Amygdala (tissue), 56 donors: ENCODE results near the gene ST6GAL1.

ENCODE experiments used
- DNase-seq, 56 donors: peaks; one replicate each; lab custom pipeline; 2025; lab: John Stamatoyannopoulos, UW

Gene ST6GAL1

DNA sequence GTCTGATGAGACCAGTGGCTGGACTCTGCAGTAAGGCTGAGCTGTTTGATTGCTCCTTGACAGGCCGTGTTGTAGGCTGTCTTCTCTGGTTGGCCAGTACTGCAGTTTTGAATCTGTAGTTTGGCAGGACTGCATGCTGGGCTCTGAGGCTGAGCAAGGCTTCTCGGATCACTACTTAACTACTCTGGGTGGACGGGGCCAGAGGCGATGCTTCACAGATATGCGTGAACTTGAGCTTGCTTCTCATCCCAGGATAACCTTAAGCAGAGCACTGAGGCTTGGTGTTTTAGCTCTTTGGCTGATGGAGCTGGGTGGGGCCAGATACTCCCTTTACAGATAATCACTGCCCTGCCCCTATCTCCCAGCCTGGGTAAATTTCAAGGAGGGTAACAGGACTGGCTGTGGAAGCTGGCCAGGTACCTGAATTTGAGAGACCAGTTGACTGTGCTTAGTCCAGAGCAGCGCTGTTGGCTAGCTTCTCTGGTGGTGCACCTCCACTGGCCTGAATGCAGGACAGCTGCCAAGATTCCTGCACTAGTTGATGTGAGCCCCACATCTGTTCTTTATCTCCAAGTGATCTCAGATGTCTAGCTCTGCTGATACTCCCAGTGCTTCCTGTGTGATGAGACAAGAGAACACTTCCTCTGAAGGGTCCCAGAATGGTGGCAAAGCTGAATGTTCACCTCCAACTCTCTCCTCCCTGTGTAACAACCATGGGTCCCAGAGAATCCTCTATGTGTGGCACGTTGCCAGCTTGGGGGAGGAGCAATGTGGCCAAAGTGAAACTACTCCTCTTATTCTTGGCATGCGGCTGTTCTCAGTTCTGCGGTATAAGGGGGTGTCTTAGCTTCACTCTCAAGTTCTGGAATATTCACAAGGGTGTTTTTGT is 171.1 kb downstream of the ST6GAL1 start:
- peak in 11 of 56 donors; percentile 2 to 69 (median 12) for DNase-seq

DNA sequence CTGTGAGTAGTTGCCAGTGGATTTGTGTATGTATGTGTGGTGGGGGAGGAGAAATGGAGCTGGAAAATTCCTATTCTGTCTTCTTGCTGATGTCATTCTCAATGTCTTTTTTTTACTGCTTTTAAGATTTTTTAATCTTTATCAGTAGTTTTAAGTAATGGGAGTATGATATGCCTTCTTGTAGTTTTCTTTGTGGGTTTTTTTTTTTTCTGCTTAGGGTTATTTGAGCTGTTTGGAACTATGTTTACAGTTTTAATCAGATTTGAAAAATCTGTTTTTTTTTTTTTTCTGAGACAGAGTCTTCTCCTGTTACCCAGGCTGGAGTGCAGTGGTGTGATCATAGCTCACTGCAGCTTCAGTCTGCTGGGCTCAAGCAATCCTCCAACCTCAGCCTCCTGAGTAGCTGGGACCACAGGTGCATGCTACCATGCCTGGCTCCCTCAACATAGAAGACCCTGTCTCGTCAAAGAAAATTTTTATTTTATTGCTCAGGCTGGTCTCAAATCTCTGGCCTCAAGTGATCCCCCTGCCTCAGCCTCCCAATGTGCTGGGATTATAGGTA is 171.8 kb downstream of the ST6GAL1 start:
- no peak for DNase-seq

DNA sequence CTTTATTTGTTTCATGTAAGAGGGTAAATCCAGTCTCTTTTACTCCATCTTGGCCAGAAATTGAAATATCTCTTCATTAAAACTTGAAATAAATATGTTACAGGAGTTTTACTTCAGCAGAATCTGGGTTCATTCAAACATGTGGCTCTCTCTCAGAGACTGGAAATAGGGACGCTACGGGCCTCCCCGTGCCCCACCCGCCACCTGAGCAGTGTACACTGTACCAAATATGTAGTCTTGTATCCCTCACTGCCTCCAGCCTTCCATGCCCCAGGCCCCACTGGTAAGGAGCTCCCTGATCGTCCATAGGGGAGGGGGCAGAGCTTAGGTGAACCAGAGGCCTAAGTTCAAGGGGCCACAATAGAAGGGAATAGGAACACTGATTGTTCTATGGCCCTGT is 172.9 kb downstream of the ST6GAL1 start:
- DNase-seq = no peak

DNA sequence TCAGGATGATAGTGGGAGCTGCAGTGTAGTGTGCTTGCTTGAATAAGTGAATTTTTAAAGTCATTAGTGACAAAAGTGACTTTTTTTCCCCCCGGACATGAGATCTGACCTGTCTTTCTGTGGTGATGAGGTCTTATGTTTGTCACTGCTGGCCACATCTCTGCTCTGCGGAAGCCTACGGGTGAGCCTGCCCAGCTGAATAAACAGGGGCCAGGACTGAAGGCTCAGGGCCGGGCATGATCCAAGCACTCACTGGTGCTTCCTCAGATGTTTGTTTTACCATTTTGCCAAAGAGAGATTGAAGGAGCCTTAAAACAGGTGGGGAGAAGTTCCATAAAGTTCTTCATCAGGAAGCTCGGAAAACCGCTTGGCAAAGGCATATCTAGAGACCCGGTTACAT is 174.0 kb downstream of the ST6GAL1 start:
- DNase-seq = no peak

DNA sequence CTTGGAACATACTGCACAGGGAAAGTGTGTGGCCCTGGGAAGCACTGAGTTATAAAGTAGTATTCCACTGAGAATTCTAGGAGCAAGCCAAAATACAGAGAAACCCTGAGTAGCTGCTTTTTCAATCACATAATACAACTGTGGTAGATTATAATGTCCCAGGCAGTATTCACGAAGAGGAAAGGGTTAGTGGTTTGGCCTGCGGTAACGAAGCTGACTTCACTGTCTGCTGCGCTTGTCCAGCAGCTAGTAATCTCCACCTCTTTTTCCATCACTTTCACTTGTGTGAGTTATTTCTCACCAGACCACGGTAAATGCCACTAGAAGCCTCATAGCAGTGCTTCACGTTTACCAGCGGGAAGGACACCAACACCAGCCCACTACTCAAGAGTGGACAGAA is 174.6 kb downstream of the ST6GAL1 start:
- DNase-seq = no peak

DNA sequence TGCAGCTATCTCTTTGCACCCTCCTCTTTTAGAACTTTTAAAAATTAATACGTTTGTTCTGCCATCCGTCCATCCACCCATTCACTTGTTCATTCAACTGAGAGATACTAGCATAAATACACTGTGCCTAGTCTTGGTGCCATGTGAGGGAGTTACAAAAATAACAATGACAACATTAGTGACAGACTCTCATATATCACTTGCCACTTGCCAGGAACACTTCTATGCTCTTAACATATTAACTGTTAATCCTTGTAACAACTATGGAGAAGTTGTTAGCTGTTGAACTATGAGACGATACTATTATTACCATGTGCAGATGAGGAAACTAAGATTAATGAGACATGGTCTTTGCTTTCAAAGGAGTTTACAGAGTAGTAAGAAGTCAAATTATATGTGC is 175.4 kb downstream of the ST6GAL1 start:
- DNase-seq = no peak

DNA sequence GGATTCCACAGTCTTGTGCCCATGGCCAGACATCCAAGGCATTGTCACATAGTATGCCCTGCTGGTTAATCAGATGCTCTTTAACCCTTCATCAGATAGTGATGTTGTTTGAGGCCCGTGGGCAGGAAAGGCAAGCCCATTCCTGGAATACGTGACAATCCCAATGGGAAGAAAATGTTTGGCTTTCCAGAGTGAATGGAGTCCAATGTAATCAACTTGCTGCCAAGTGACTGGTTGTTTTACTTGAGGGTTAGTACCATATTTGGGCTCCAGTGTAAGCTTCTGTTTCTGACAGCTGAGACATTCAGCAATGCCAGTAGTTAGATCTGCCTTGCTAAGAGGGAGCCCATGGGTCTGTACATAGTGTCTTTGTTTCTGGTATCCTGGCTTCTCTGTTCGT is 177.7 kb downstream of the ST6GAL1 start:
- no peak for DNase-seq

DNA sequence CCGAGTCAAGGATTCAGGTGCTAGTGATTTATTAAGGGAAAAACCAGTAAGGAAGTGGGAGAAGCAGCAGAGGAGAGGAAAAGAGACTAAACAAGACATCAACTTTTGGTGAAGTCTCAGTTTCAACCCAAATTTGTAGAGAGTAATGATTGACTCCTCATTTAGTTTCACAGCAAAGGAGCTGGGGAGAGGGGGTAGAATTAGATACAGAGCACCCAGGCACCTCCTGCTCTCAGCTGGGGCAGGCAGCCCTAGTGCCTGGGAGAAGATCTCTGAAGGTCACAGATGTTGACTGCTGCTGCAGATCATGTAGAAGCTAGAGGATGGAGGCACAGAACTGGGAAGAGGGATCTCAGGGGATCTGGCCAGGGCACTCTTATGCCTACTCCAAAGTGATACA is 179.8 kb downstream of the ST6GAL1 start:
- DNase-seq = no peak

DNA sequence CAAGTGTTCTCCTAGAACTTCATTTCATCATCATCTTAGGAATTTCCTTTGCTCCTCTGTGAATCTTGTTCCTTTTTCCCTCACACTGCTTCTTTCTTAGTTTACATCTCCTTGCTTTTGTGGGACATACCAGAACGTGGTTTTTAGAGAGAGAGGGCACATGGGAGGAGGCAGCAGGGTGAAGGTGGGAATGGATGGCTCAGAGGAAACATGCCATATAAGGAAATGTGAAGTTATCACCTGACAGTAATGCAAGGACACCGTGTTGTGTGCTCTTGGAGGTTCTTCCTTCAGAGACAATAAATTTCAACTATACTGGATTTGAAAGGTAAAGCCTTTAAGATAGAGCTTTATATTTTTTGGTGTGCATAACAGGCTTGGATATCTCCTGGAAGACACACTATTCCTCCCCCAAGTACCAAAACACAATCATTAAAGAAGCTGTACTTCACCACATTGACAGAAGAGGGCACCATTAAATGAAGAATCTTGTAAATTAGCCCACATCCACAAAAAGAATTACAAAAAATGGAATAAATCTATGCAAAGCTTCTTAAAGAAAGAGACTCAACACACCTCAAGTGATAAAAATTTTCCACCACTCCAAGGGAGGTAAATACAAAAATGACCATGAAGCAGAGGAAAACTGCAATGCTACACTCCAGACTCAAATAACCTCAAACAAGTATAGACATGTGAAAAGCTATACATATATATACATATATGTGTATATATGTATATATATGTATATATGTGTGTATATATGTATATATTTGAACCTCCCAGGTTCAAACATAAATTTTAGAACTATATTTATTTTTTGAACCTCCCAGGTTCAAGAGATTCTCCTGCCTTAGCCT is 182.8 kb downstream of the ST6GAL1 start:
- no peak for DNase-seq

DNA sequence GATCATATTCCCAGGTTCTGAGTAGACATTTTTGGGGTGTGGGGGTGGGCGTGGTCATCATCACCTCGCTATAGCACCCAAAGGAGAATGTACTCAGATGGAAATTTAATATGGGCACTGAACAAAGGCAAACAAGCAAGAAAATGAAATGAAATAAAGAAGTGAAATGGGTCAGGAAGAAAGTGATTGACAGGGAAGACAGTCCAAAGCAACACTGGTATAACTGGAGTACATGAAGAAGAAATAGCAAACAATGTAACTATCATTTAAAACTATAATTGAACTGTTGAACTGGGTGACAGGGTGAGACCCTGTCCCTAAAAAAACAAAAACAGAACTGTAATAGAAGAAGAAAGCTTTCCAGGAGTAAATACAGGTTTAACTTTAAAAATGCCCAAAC is 184.2 kb downstream of the ST6GAL1 start:
- DNase-seq = no peak

DNA sequence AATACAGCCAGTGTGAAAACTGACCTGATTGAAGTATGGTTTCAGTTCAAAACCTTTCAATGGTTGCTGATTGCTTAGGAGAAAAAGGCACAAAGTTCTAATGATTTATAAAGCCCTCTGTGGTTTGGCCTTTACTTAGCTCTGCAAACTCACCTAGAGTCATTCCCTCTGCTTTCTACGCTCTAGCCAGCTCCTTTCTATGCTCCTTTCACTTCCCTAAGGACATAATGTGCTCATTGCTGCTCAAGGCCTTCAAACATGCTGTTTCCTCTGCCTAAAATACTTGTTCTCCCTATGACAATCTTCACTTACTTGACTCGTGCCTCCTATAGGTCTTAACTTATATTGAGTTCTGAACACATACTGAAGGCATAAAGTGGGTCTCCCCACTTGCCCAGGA is 190.0 kb downstream of the ST6GAL1 start:
- DNase-seq = no peak

DNA sequence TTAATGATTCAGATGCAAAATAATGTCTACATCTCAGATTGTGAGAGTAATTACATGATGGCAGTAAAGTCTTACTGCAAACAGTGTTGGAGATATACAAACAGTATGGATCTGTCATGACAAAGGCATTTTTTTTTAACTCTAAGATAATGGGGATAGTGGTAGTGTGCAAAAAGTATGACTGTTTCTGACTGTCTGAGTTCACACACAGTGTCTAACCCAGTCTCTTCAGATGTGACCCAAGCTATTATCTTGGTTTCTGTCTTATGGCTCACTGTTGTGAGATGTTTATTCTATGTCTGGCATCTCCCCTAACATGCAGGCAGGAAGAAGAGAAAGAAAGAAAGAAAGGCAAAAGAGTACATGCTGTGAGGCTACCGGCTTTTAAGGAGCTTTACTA is 191.9 kb downstream of the ST6GAL1 start:
- no peak for DNase-seq

DNA sequence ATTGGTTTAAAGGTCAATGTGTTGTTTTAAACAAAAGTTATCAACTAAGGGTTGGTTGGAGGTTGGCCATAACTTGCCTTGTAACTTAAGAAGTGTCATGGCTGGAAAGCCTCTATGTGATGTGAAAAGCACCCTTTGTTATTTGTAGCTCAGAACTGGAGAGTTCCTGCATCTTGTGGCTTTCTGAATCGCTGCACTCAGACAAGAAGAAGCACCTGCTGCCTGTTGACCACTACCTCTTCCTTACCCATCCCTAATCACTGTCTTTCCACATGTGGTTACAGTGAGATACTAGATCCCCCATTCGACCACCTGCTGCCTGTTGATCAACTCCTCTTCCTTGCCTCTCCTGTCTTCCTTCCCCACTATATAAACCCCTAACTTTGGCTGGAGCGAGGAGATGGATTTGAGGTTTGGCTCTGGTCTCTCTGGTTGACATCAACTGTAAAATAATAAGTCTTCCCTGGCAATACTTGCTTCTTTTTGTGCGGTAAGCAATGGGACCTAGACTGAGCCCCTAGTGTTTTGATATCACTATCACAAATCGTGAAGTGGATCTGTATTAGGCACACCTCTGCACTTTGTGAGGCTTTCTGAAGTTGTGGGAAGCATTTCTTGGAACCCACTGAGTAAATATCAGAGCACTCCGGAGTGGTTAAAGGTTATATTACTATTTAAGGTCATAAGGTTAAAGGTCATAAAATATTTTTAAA is 195.1 kb downstream of the ST6GAL1 start:
- DNase-seq = no peak
